Trophoblast cell (in vitro differentiated cells and primary cell): Measurements from ENCODE around the gene FOXD4L1.
"Not testable (repeated sequence)": the region's sequence is repeated elsewhere in the genome, so short reads cannot be mapped to it uniquely, and the experiment has no call there.

Experiments
- DNase-seq, 2 donors: peaks; one replicate each; pipeline ENCODE4 v3.0.0-alpha.2; 2016
- H2AFZ ChIP-seq: 2 replicates; pipeline ENCODE4 v1.6.1; 2013; ENCODE audit warnings: low read length, moderate library complexity, mild to moderate bottlenecking; ENCODE audit not compliant: insufficient read depth, poor library complexity
- H2AK5ac ChIP-seq: 2 replicates; pipeline ENCODE4 v1.6.1; 2013; ENCODE audit warnings: mild to moderate bottlenecking, low read length
- H2BK120ac ChIP-seq: 2 replicates; pipeline ENCODE4 v1.6.1; 2013; ENCODE audit warnings: low read length, mild to moderate bottlenecking, moderate library complexity; ENCODE audit not compliant: insufficient read depth, poor library complexity
- H2BK12ac ChIP-seq: 2 replicates; pipeline ENCODE4 v1.6.1; 2013; ENCODE audit warnings: mild to moderate bottlenecking, low read length, moderate library complexity
- H2BK5ac ChIP-seq: 2 replicates; pipeline ENCODE4 v1.6.1; 2013; ENCODE audit warnings: low read length, low read depth, moderate library complexity, mild to moderate bottlenecking; ENCODE audit not compliant: poor library complexity
- H3K14ac ChIP-seq: 2 replicates; pipeline ENCODE4 v1.6.1; 2013; ENCODE audit warnings: mild to moderate bottlenecking, low read length
- H3K18ac ChIP-seq: 2 replicates; pipeline ENCODE4 v1.6.1; 2013; ENCODE audit warnings: mild to moderate bottlenecking, low read length
- H3K23ac ChIP-seq: 2 replicates; pipeline ENCODE4 v1.6.1; 2013; ENCODE audit warnings: low read length
- H3K27ac ChIP-seq: 2 replicates; pipeline ENCODE4 v1.5.1; 2013; ENCODE audit warnings: low read depth, mild to moderate bottlenecking, inconsistent platforms, low read length, moderate library complexity
- H3K27me3 ChIP-seq: 2 replicates; pipeline ENCODE4 v1.6.1; 2013; ENCODE audit warnings: inconsistent platforms, mild to moderate bottlenecking, low read length, moderate library complexity; ENCODE audit not compliant: insufficient read depth
- H3K36me3 ChIP-seq, 2 experiments: 1 replicate in 1 of 2; 2 replicates in 1 of 2; pipeline ENCODE4 v1.6.1; 2013; ENCODE audit warnings: low read length in 2 of 2, mild to moderate bottlenecking in 2 of 2, moderate library complexity in 1 of 2; ENCODE audit not compliant: insufficient read depth in 2 of 2, control insufficient read depth in 1 of 2
- H3K4ac ChIP-seq: 2 replicates; pipeline ENCODE4 v1.6.1; 2013; ENCODE audit warnings: low read depth, mild to moderate bottlenecking, low read length, moderate library complexity
- H3K4me1 ChIP-seq, 2 experiments: 1 replicate in 1 of 2; 2 replicates in 1 of 2; pipeline ENCODE4 v1.6.1; 2013; ENCODE audit warnings: low read length in 2 of 2, mild to moderate bottlenecking in 2 of 2, moderate library complexity in 1 of 2; ENCODE audit not compliant: insufficient read depth in 2 of 2, control insufficient read depth in 1 of 2
- H3K4me2 ChIP-seq: 2 replicates; pipeline ENCODE4 v1.6.1; 2013; ENCODE audit warnings: inconsistent platforms, mild to moderate bottlenecking, low read length, moderate library complexity
- H3K4me3 ChIP-seq: 2 replicates; pipeline ENCODE4 v1.5.1; 2013; ENCODE audit warnings: mild to moderate bottlenecking, low read depth, low read length, inconsistent platforms
- H3K79me1 ChIP-seq: one replicate; pipeline ENCODE4 v1.6.1; 2013; ENCODE audit warnings: low read length
- H3K79me2 ChIP-seq: 2 replicates; pipeline ENCODE4 v1.6.1; 2013; ENCODE audit warnings: low read length, mild to moderate bottlenecking; ENCODE audit not compliant: control insufficient read depth, insufficient read depth, poor library complexity
- H3K9ac ChIP-seq: 2 replicates; pipeline ENCODE4 v1.6.1; 2013; ENCODE audit warnings: mild to moderate bottlenecking, low read length
- H3K9me3 ChIP-seq: 2 replicates; pipeline ENCODE4 v1.6.1; 2013; ENCODE audit warnings: low read depth, mild to moderate bottlenecking, control low read depth, inconsistent platforms, low read length; ENCODE audit not compliant: insufficient read depth
- H4K12ac ChIP-seq: 2 replicates; pipeline ENCODE4 v1.6.1; 2013; ENCODE audit warnings: low read depth, mild to moderate bottlenecking, low read length, moderate library complexity
- H4K8ac ChIP-seq: 2 replicates; pipeline ENCODE4 v1.6.1; 2013; ENCODE audit warnings: low read depth, mild to moderate bottlenecking, low read length, moderate library complexity
- H4K91ac ChIP-seq: one replicate; pipeline ENCODE4 v1.6.1; 2013; ENCODE audit warnings: low read depth, mild to moderate bottlenecking, low read length, moderate library complexity
- WGBS: extraction: QIAGEN DNeasy Blood & Tissue Kit; methylation state at CpG from one replicate; pipeline ENCODE4 v1.1.7; 2013; ENCODE audit warnings: missing lambda C conversion rate; ENCODE audit not compliant: insufficient read length, insufficient coverage; ENCODE audit errors: extremely low coverage; 5-methylcytosine and 5-hydroxymethylcytosine counted together

FOXD4L1 gene

GRCh38 chr2:113542529-113542928 is 44.1 kb downstream of the FOXD4L1 start:
- H4K8ac ChIP-seq, H4K12ac ChIP-seq, H3K27me3 ChIP-seq, H3K9ac ChIP-seq, H3K79me1 ChIP-seq, H2AK5ac ChIP-seq, H3K79me2 ChIP-seq, H2AFZ ChIP-seq, H2BK5ac ChIP-seq, DNase-seq, H3K4me2 ChIP-seq, H3K23ac ChIP-seq, H3K27ac ChIP-seq, H3K4me1 ChIP-seq, H4K91ac ChIP-seq, H3K4ac ChIP-seq, H2BK120ac ChIP-seq, H3K9me3 ChIP-seq, H3K14ac ChIP-seq, H2BK12ac ChIP-seq, H3K18ac ChIP-seq, H3K4me3 ChIP-seq, H3K36me3 ChIP-seq: not testable (repeated sequence)
- WGBS = no CpG with 5 or more reads among the region's 9 CpGs
